NCI-H2171 (cell line): ENCODE results near the gene EYS.
A peak's percentile ranks its signal among the peaks of the same experiment; 100 is the strongest.
"Not testable (repeated sequence)": the region's sequence is repeated elsewhere in the genome, so short reads cannot be mapped to it uniquely, and the experiment has no call there.

ENCODE experiments used
- DNase-seq: peaks from one replicate; lab custom pipeline; 2025; lab: John Stamatoyannopoulos, UW

Gene EYS

GRCh38 chr6:63947792-63948529 lies 1759.1 kb downstream of the EYS start:
- peak; percentile 8 for DNase-seq

- DNase-seq: no peak
Measured at GRCh38 chr6:63945987-63946386, 1761.0 kb downstream of the EYS start.

GRCh38 chr6:63943826-63944225 lies 1763.2 kb downstream of the EYS start:
- no peak for DNase-seq

- DNase-seq: no peak
Measured at GRCh38 chr6:63941747-63942470, 1765.1 kb downstream of the EYS start.

- DNase-seq: no peak
Measured at GRCh38 chr6:63940056-63940455, 1767.0 kb downstream of the EYS start.

GRCh38 chr6:63936399-63936798 lies 1770.6 kb downstream of the EYS start:
- no peak for DNase-seq

- DNase-seq: no peak
Measured at GRCh38 chr6:63935732-63936131, 1771.3 kb downstream of the EYS start.

- not testable (repeated sequence) for DNase-seq
Measured at GRCh38 chr6:63933948-63934347, 1773.1 kb downstream of the EYS start.

- DNase-seq: no peak
Measured at GRCh38 chr6:63930848-63931247, 1776.2 kb downstream of the EYS start.

- DNase-seq: no peak
Measured at GRCh38 chr6:63929111-63929510, 1777.9 kb downstream of the EYS start.

GRCh38 chr6:63928613-63929012 lies 1778.4 kb downstream of the EYS start:
- no peak for DNase-seq

- DNase-seq: no peak
Measured at GRCh38 chr6:63926950-63927927, 1779.8 kb downstream of the EYS start.

GRCh38 chr6:63926258-63926780 lies 1780.7 kb downstream of the EYS start:
- no peak for DNase-seq

- DNase-seq: peak; percentile 47
Measured at GRCh38 chr6:63923139-63923739, 1783.8 kb downstream of the EYS start.

GRCh38 chr6:63919556-63920110 lies 1787.4 kb downstream of the EYS start:
- DNase-seq: no peak

- no peak for DNase-seq
Measured at GRCh38 chr6:63912887-63913286, 1794.1 kb downstream of the EYS start.

- DNase-seq: no peak
Measured at GRCh38 chr6:63910863-63911551, 1796.0 kb downstream of the EYS start.

GRCh38 chr6:63904650-63905248 lies 1802.3 kb downstream of the EYS start:
- DNase-seq: no peak

- DNase-seq: no peak
Measured at GRCh38 chr6:63899550-63899949, 1807.5 kb downstream of the EYS start.

GRCh38 chr6:63897952-63898351 lies 1809.1 kb downstream of the EYS start:
- DNase-seq: no peak
